ENCODE measurements around the gene MAP6D1. TPM values are rescaled to one million over a fixed set of nuclear protein-coding genes. Genes with fewer than 3 reads are reported as not detected.
A peak's percentile ranks its signal among the peaks of the same experiment; 100 is the strongest.

The MAP6D1 gene
- 1 to 10 TPM; 1.6 to 2.7 TPM for total RNA-seq

DNA sequence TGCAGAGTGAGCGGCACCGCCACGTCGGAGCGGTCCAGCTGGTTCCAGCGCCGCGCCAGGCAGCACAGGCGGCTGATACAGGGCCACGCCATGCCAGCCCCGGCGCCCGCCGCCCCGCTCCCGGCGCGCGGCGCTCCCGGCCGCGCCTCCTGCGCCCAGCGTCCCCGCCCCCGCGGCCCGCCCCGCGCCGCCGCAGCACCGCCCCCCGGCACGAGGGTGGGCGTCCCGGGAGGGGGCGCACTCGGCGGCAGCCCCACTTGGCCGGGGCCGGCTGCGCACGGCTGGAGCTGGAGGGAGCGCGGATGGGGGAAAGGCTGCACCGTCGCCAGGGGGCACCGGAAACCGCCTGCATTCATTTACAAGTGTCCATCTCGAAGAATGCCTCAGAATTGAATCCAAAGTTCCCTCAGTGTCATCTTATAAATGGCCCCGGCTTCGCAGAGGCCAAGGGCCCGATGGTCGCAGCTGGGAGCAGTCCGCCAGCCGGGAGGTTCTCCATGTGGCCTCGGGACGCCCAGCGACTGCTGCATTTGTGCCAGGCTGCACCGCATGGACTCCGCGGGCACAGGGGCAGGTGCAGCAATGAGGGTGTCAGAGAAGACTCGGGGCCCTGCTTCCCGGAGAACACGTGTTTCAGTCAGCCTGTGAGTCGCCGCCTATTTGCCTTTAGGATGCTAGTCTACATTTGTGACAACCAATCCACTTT, at the start of gene MAP6D1:
Gene MAP6D1 (minus strand): TSS at position 122 of the 706 bp plus-strand sequence. CDS start 30 bp downstream, at position 92.
- Mint-ChIP-seq H3K9me3 (no peaks in the 10 kb centered on the region), H3K36me3 (peaks cover 2% of the 10 kb centered on the region), H3K27ac (no peak within 1 kb of the TSS), H3K4me3 (peak within 1 kb of the TSS; percentile 69), H3K27me3 (peaks cover 5% of the 10 kb centered on the region), H3K4me1 (peaks cover 8% of the 10 kb centered on the region)
- POLR2A ChIA-PET = interaction anchor here (0.9 to 1.3 kb wide), 2 partner anchors 10 to 59 kb away, joined by 4 to 5 read pairs; partner anchors contain the start of gene PARL
- ATAC-seq (ENCODE audit: low read depth) = peak; percentile 64
- DNase-seq = peak; percentile 68

DNA sequence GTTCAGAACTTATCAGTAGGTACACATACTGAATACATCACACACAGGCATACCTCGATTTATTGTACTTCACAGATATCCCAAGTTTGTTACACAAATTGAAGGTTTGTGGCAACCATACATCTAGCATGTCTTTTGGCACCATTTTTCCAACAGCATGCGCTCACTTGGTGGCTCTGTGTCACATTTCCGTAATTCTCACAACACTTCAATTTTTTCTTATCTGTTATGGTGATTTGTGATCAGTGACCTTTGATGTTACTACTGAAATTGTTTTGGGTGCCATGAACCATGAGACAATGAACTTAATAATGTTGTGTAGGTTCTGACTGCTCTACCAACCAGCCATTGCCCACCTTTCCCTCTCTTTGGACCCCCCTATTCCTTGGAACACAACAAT, 48.5 kb upstream of the MAP6D1 start:
- Mint-ChIP-seq H3K9me3 (no peaks in the 10 kb centered on the region), H3K36me3 (peaks cover 12% of the 10 kb centered on the region), H3K4me1 (peaks cover 18% of the 10 kb centered on the region), H3K27ac (no peak overlapping the region), H3K27me3 (no peaks in the 10 kb centered on the region), H3K4me3 (no peak overlapping the region)
- DNase-seq (no peak), ATAC-seq (ENCODE audit: low read depth) (no peak)
- POLR2A ChIA-PET = no interaction called here

GRCh38 chr3:183871541-183871940, 46.2 kb upstream of the MAP6D1 start:
- Mint-ChIP-seq H3K9me3 (no peaks in the 10 kb centered on the region), H3K4me1 (peaks cover 11% of the 10 kb centered on the region), H3K4me3 (no peak overlapping the region), H3K36me3 (peaks cover 4% of the 10 kb centered on the region), H3K27me3 (no peaks in the 10 kb centered on the region), H3K27ac (no peak overlapping the region)
- no peak for ATAC-seq (ENCODE audit: low read depth)
- DNase-seq = no peak
- POLR2A ChIA-PET = no interaction called here

GRCh38 chr3:183870563-183870962, 45.2 kb upstream of the MAP6D1 start:
- ATAC-seq (ENCODE audit: low read depth) (peak; percentile 95), DNase-seq (no peak)
- Mint-ChIP-seq H3K27ac (peak overlapping the region; percentile 22), H3K36me3 (peaks cover 4% of the 10 kb centered on the region), H3K4me1 (peaks cover 11% of the 10 kb centered on the region), H3K27me3 (no peaks in the 10 kb centered on the region), H3K9me3 (no peaks in the 10 kb centered on the region), H3K4me3 (peak overlapping the region; percentile 7)
- POLR2A ChIA-PET = no interaction called here

DNA sequence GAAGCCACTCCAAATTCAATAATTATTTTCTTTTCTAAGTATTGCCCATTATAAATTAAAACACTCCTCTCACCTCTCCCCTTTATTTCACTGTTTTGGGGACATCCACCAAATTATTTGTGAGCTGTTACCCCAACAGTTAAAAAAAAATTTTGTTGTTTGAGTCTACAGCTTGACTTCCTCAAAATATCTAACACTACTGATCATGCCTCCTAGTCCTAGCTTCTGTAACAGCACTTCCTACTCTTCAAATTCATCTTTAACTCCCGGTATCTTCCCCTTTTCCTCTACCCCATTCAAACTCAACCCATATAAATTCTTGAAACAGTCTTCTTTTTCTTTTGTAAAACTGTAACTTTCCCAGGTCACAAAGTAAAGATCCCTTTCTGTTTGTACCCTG, 43.4 kb upstream of the MAP6D1 start:
- Mint-ChIP-seq H3K27ac (no peak overlapping the region), H3K36me3 (peaks cover 8% of the 10 kb centered on the region)
- POLR2A ChIA-PET = no interaction called here

GRCh38 chr3:183862610-183863009, 37.2 kb upstream of the MAP6D1 start:
- no peaks in the 10 kb centered on the region for H3K9me3 Mint-ChIP-seq
- H3K27me3 Mint-ChIP-seq = no peaks in the 10 kb centered on the region
- POLR2A ChIA-PET = no interaction called here
- H3K4me3 Mint-ChIP-seq = no peak overlapping the region
- DNase-seq = no peak
- H3K27ac Mint-ChIP-seq = no peak overlapping the region
- no peaks in the 10 kb centered on the region for H3K4me1 Mint-ChIP-seq
- peaks cover 17% of the 10 kb centered on the region for H3K36me3 Mint-ChIP-seq
- ATAC-seq (ENCODE audit: low read depth) = no peak

More for the DNA sequence above, 43.4 kb upstream of the MAP6D1 start:
- no peak for DNase-seq
- no peaks in the 10 kb centered on the region for H3K9me3 Mint-ChIP-seq
- peaks cover 11% of the 10 kb centered on the region for H3K4me1 Mint-ChIP-seq
- H3K4me3 Mint-ChIP-seq = no peak overlapping the region
- ATAC-seq (ENCODE audit: low read depth) = no peak
- no peaks in the 10 kb centered on the region for H3K27me3 Mint-ChIP-seq

DNA sequence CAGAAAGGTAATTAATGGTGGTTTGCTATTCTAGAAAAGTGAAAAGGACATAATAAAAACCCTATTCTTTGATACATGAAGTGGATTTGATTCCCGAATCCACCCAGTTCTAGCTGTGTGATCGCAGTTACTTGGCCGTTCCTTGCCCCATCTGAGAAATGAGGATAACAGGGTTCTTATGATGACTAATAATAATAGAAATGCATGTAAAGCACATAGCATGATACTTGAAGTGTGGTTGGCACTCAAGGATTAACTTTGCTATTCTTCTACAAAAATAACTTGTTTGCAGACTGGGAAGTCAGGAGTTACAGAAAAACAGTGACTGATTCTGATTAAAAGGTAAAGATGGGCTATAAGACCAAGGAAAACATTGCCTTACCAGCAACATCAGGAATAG, 32.5 kb upstream of the MAP6D1 start:
- peaks cover 19% of the 10 kb centered on the region for H3K36me3 Mint-ChIP-seq
- DNase-seq (no peak), ATAC-seq (ENCODE audit: low read depth) (no peak)
- no peak overlapping the region for H3K4me3 Mint-ChIP-seq
- no peaks in the 10 kb centered on the region for H3K27me3 Mint-ChIP-seq
- no peaks in the 10 kb centered on the region for H3K9me3 Mint-ChIP-seq
- no peak overlapping the region for H3K27ac Mint-ChIP-seq
- POLR2A ChIA-PET = no interaction called here
- H3K4me1 Mint-ChIP-seq = peaks cover 2% of the 10 kb centered on the region

GRCh38 chr3:183854318-183855035, 29.1 kb upstream of the MAP6D1 start:
- no peak overlapping the region for H3K27ac Mint-ChIP-seq

GRCh38 chr3:183845608-183846288, 20.4 kb upstream of the MAP6D1 start:
- no peaks in the 10 kb centered on the region for H3K4me1 Mint-ChIP-seq

More at GRCh38 chr3:183854318-183855035, 29.1 kb upstream of the MAP6D1 start:
- POLR2A ChIA-PET = no interaction called here
- Mint-ChIP-seq H3K9me3 (no peaks in the 10 kb centered on the region), H3K36me3 (peaks cover 14% of the 10 kb centered on the region), H3K4me1 (peaks cover 2% of the 10 kb centered on the region), H3K27me3 (no peaks in the 10 kb centered on the region), H3K4me3 (no peak overlapping the region)
- ATAC-seq (ENCODE audit: low read depth) = no peak
- DNase-seq = no peak

GRCh38 chr3:183845090-183845489, 19.7 kb upstream of the MAP6D1 start:
- ATAC-seq (ENCODE audit: low read depth) (no peak), DNase-seq (no peak)
- Mint-ChIP-seq H3K36me3 (peaks cover 15% of the 10 kb centered on the region), H3K4me3 (no peak overlapping the region), H3K4me1 (no peaks in the 10 kb centered on the region), H3K27me3 (no peaks in the 10 kb centered on the region), H3K9me3 (no peaks in the 10 kb centered on the region), H3K27ac (no peak overlapping the region)
- POLR2A ChIA-PET = no interaction called here

More at GRCh38 chr3:183845608-183846288, 20.4 kb upstream of the MAP6D1 start:
- no peak overlapping the region for H3K27ac Mint-ChIP-seq
- no peaks in the 10 kb centered on the region for H3K9me3 Mint-ChIP-seq
- H3K4me3 Mint-ChIP-seq = no peak overlapping the region
- H3K36me3 Mint-ChIP-seq = peaks cover 14% of the 10 kb centered on the region
- DNase-seq (no peak), ATAC-seq (ENCODE audit: low read depth) (no peak)
- H3K27me3 Mint-ChIP-seq = no peaks in the 10 kb centered on the region
- POLR2A ChIA-PET = no interaction called here

GRCh38 chr3:183844606-183845005, 19.2 kb upstream of the MAP6D1 start:
- ATAC-seq (ENCODE audit: low read depth) = no peak
- Mint-ChIP-seq H3K27ac (no peak overlapping the region), H3K9me3 (no peaks in the 10 kb centered on the region), H3K4me1 (no peaks in the 10 kb centered on the region), H3K4me3 (no peak overlapping the region), H3K36me3 (peaks cover 17% of the 10 kb centered on the region), H3K27me3 (no peaks in the 10 kb centered on the region)
- POLR2A ChIA-PET = no interaction called here
- DNase-seq = no peak

- H3K36me3 Mint-ChIP-seq = peaks cover 14% of the 10 kb centered on the region
- no peak overlapping the region for H3K4me3 Mint-ChIP-seq
- POLR2A ChIA-PET = no interaction called here
- ATAC-seq (ENCODE audit: low read depth) (no peak), DNase-seq (no peak)
- H3K27me3 Mint-ChIP-seq = no peaks in the 10 kb centered on the region
- no peaks in the 10 kb centered on the region for H3K9me3 Mint-ChIP-seq
- H3K27ac Mint-ChIP-seq = no peak overlapping the region
- H3K4me1 Mint-ChIP-seq = no peaks in the 10 kb centered on the region
These were observed 14.4 kb upstream of the MAP6D1 start for GRCh38 chr3:183839751-183840150.

DNA sequence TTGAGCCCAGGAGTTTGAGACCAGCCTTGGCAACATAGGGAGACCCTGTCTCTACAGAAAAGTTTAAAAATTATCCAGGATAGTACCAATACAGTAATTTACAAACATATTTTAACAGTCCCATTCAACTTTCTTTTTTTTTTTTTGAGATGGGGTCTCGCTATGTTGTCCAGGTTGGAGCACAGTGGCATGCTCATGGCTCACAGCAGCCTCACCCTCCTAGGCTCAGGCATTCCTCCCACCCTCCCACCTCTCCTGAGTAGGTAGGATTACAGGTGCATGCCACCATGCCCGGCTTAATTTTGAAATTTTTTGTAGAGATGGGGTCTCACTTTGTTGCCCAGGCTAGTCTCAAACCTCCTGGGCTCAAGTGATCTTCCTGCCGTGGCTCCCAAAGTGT, 12.5 kb upstream of the MAP6D1 start:
- H3K9me3 Mint-ChIP-seq = no peaks in the 10 kb centered on the region
- H3K27me3 Mint-ChIP-seq = no peaks in the 10 kb centered on the region

More for the DNA sequence above, 12.5 kb upstream of the MAP6D1 start:
- Mint-ChIP-seq H3K36me3 (peaks cover 9% of the 10 kb centered on the region), H3K27ac (no peak overlapping the region), H3K4me3 (no peak overlapping the region), H3K4me1 (no peaks in the 10 kb centered on the region)
- ATAC-seq (ENCODE audit: low read depth) = no peak
- POLR2A ChIA-PET = no interaction called here
- no peak for DNase-seq
